ENCODE results near the gene RSRC1.

The RSRC1 gene

GRCh38 chr3:158205994-158206393 is 96.1 kb downstream of the RSRC1 start:
- H3K4me1 ChIP-seq, result no peaks in the 10 kb centered on the region
- no peaks in the 10 kb centered on the region for H3K9me3 ChIP-seq
- DNase-seq, result no peak
- no peaks in the 10 kb centered on the region for H3K27me3 ChIP-seq
- H3K4me3 ChIP-seq (ENCODE audit: low read depth, low read length), result no peak overlapping the region
- H3K36me3 ChIP-seq, result no peaks in the 10 kb centered on the region
- TF ChIP-seq CTCF (IDR thresholded peaks at IDR 0.05; ENCODE audit: low read depth, low read length), result no peak

GRCh38 chr3:158210067-158210466 is 100.2 kb downstream of the RSRC1 start:
- Histone ChIP-seq H3K9me3 (no peaks in the 10 kb centered on the region), H3K36me3 (no peaks in the 10 kb centered on the region), H3K4me1 (peaks cover 7% of the 10 kb centered on the region), H3K4me3 (ENCODE audit: low read depth, low read length) (no peak overlapping the region), H3K27me3 (no peaks in the 10 kb centered on the region)
- DNase-seq, result no peak
- no peak for TF ChIP-seq CTCF (IDR thresholded peaks at IDR 0.05; ENCODE audit: low read depth, low read length)

- no peak for TF ChIP-seq CTCF (IDR thresholded peaks at IDR 0.05; ENCODE audit: low read depth, low read length)
- Histone ChIP-seq H3K9me3 (0 out of 2 replicates have a peak, but pooled peaks cover 3% of the 10 kb centered on the region), H3K4me1 (peaks cover 12% of the 10 kb centered on the region), H3K36me3 (no peaks in the 10 kb centered on the region), H3K4me3 (ENCODE audit: low read depth, low read length) (no peak overlapping the region), H3K27me3 (no peaks in the 10 kb centered on the region)
- DNase-seq, result peak; percentile 4
Measured at GRCh38 chr3:158213461-158213860, 103.6 kb downstream of the RSRC1 start.

- peaks cover 32% of the 10 kb centered on the region for H3K4me1 ChIP-seq
- H3K36me3 ChIP-seq, result no peaks in the 10 kb centered on the region
- no peak for DNase-seq
- no peak for TF ChIP-seq CTCF (IDR thresholded peaks at IDR 0.05; ENCODE audit: low read depth, low read length)
- no peak overlapping the region for H3K4me3 ChIP-seq (ENCODE audit: low read depth, low read length)
- H3K9me3 ChIP-seq, result 0 out of 2 replicates have a peak, but pooled peaks cover 3% of the 10 kb centered on the region
- H3K27me3 ChIP-seq, result no peaks in the 10 kb centered on the region
Measured at GRCh38 chr3:158217992-158218391, 108.1 kb downstream of the RSRC1 start.

- TF ChIP-seq CTCF (IDR thresholded peaks at IDR 0.05; ENCODE audit: low read depth, low read length), result no peak
- Histone ChIP-seq H3K9me3 (0 out of 2 replicates have a peak, but pooled peaks cover 3% of the 10 kb centered on the region), H3K4me3 (ENCODE audit: low read depth, low read length) (no peak overlapping the region), H3K27me3 (no peaks in the 10 kb centered on the region), H3K4me1 (peaks cover 28% of the 10 kb centered on the region), H3K36me3 (no peaks in the 10 kb centered on the region)
- no peak for DNase-seq
Measured at GRCh38 chr3:158220575-158220974, 110.7 kb downstream of the RSRC1 start.

GRCh38 chr3:158221426-158221825 is 111.5 kb downstream of the RSRC1 start:
- TF ChIP-seq CTCF (IDR thresholded peaks at IDR 0.05; ENCODE audit: low read depth, low read length), result no peak
- Histone ChIP-seq H3K4me1 (peaks cover 28% of the 10 kb centered on the region), H3K27me3 (no peaks in the 10 kb centered on the region), H3K36me3 (no peaks in the 10 kb centered on the region), H3K9me3 (0 out of 2 replicates have a peak, but pooled peaks cover 3% of the 10 kb centered on the region), H3K4me3 (ENCODE audit: low read depth, low read length) (no peak overlapping the region)
- no peak for DNase-seq
